Measurements from ENCODE around the gene SACM1L.
A peak's percentile ranks its signal among the peaks of the same experiment; 100 is the strongest.

The SACM1L gene

GRCh38 chr3:45688882-45689786, at the start of gene SACM1L:
Gene SACM1L, plus strand, starts transcription at chr3:45689396. Its CDS starts 70 bp downstream, at chr3:45689466.
- peak; percentile 89 for DNase-seq (ENCODE audit: low read depth)

GRCh38 chr3:45640091-45640507, 49.1 kb upstream of the SACM1L start:
- no peak for DNase-seq (ENCODE audit: low read depth)

GRCh38 chr3:45640724-45641361, 48.4 kb upstream of the SACM1L start:
- DNase-seq (ENCODE audit: low read depth) = no peak

- no peak for DNase-seq (ENCODE audit: low read depth)
Observed at GRCh38 chr3:45641756-45642155, 47.4 kb upstream of the SACM1L start.

GRCh38 chr3:45642731-45643152, 46.5 kb upstream of the SACM1L start:
- no peak for DNase-seq (ENCODE audit: low read depth)

GRCh38 chr3:45644063-45644790, 45.0 kb upstream of the SACM1L start:
- no peak for DNase-seq (ENCODE audit: low read depth)

GRCh38 chr3:45644791-45645201, 44.4 kb upstream of the SACM1L start:
- no peak for DNase-seq (ENCODE audit: low read depth)

- no peak for DNase-seq (ENCODE audit: low read depth)
Observed at GRCh38 chr3:45646051-45646585, 43.1 kb upstream of the SACM1L start.

- DNase-seq (ENCODE audit: low read depth) = no peak
Observed at GRCh38 chr3:45647148-45647619, 42.0 kb upstream of the SACM1L start.

- no peak for DNase-seq (ENCODE audit: low read depth)
Observed at GRCh38 chr3:45653205-45653604, 36.0 kb upstream of the SACM1L start.

GRCh38 chr3:45654397-45654944, 34.7 kb upstream of the SACM1L start:
- DNase-seq (ENCODE audit: low read depth) = no peak

GRCh38 chr3:45655906-45656305, 33.3 kb upstream of the SACM1L start:
- DNase-seq (ENCODE audit: low read depth) = no peak

- DNase-seq (ENCODE audit: low read depth) = peak; percentile 81
Observed at GRCh38 chr3:45656575-45657363, 32.4 kb upstream of the SACM1L start.

- DNase-seq (ENCODE audit: low read depth) = no peak
Observed at GRCh38 chr3:45657853-45658252, 31.3 kb upstream of the SACM1L start.

GRCh38 chr3:45659661-45660566, 29.3 kb upstream of the SACM1L start:
- DNase-seq (ENCODE audit: low read depth) = no peak

GRCh38 chr3:45660567-45660901, 28.7 kb upstream of the SACM1L start:
- DNase-seq (ENCODE audit: low read depth) = no peak

- DNase-seq (ENCODE audit: low read depth) = peak; percentile 62
Observed at GRCh38 chr3:45664578-45664977, 24.6 kb upstream of the SACM1L start.

- no peak for DNase-seq (ENCODE audit: low read depth)
Observed at GRCh38 chr3:45665101-45665572, 24.1 kb upstream of the SACM1L start.

GRCh38 chr3:45666757-45667431, 22.3 kb upstream of the SACM1L start:
- no peak for DNase-seq (ENCODE audit: low read depth)

Measured in activated gamma-delta T cell treated with anti-CD3 and anti-CD28 coated beads, Interleukin-2, amount 50 U/mL, for 16 hours (primary cell).